ENCODE data around the gene SCAI.
"Not testable (repeated sequence)": the region's sequence is repeated elsewhere in the genome, so short reads cannot be mapped to it uniquely, and the experiment has no call there.

GRCh38 chr9:124920394-124920793 is 222.9 kb downstream of the SCAI start:
- not testable (repeated sequence) for TF ChIP-seq CTCF, POLR2A (IDR thresholded peaks at IDR 0.05)

All from right lobe of liver (tissue), 4 donors.